ENCODE data around the gene ITGB7.

Gene ITGB7

GRCh38 chr12:53151039-53151438 is 56.0 kb downstream of the ITGB7 start:
- H3K27ac ChIP-seq (ENCODE audit: low read length): no peak overlapping the region

GRCh38 chr12:53147653-53148052 is 59.4 kb downstream of the ITGB7 start:
- H3K4me1 ChIP-seq (ENCODE audit: control insufficient read depth in 1 of 2, insufficient read depth in 2 of 2, low read length in 2 of 2): no peaks in the 10 kb centered on the region
- H3K9me3 ChIP-seq (ENCODE audit: control insufficient read depth in 1 of 2, low read length in 2 of 2): no peaks in the 10 kb centered on the region

More at GRCh38 chr12:53151039-53151438, 56.0 kb downstream of the ITGB7 start:
- no peaks in the 10 kb centered on the region for H3K9me3 ChIP-seq (ENCODE audit: control insufficient read depth in 1 of 2, low read length in 2 of 2)
- no peaks in the 10 kb centered on the region for H3K36me3 ChIP-seq (ENCODE audit: control insufficient read depth in 1 of 2, insufficient read depth in 2 of 2, low read length in 2 of 2)
- H3K4me3 ChIP-seq (ENCODE audit: low read depth in 1 of 2, low read length in 2 of 2): no peak overlapping the region
- no peaks in the 10 kb centered on the region for H3K4me1 ChIP-seq (ENCODE audit: control insufficient read depth in 1 of 2, insufficient read depth in 2 of 2, low read length in 2 of 2)
- H3K27me3 ChIP-seq (ENCODE audit: low read depth, low read length): no peaks in the 10 kb centered on the region

GRCh38 chr12:53147181-53147580 is 59.9 kb downstream of the ITGB7 start:
- Histone ChIP-seq H3K27ac (ENCODE audit: low read length) (no peak overlapping the region), H3K4me1 (ENCODE audit: control insufficient read depth in 1 of 2, insufficient read depth in 2 of 2, low read length in 2 of 2) (no peaks in the 10 kb centered on the region), H3K36me3 (ENCODE audit: control insufficient read depth in 1 of 2, insufficient read depth in 2 of 2, low read length in 2 of 2) (no peaks in the 10 kb centered on the region), H3K27me3 (ENCODE audit: low read depth, low read length) (no peaks in the 10 kb centered on the region), H3K9me3 (ENCODE audit: control insufficient read depth in 1 of 2, low read length in 2 of 2) (no peaks in the 10 kb centered on the region), H3K4me3 (ENCODE audit: low read depth in 1 of 2, low read length in 2 of 2) (no peak overlapping the region)

More at GRCh38 chr12:53147653-53148052, 59.4 kb downstream of the ITGB7 start:
- Histone ChIP-seq H3K4me3 (ENCODE audit: low read depth in 1 of 2, low read length in 2 of 2) (no peak overlapping the region), H3K27ac (ENCODE audit: low read length) (no peak overlapping the region), H3K36me3 (ENCODE audit: control insufficient read depth in 1 of 2, insufficient read depth in 2 of 2, low read length in 2 of 2) (no peaks in the 10 kb centered on the region), H3K27me3 (ENCODE audit: low read depth, low read length) (no peaks in the 10 kb centered on the region)

GRCh38 chr12:53145383-53146260 is 61.4 kb downstream of the ITGB7 start:
- Histone ChIP-seq H3K27ac (ENCODE audit: low read length) (no peak overlapping the region), H3K4me3 (ENCODE audit: low read depth in 1 of 2, low read length in 2 of 2) (no peak overlapping the region), H3K27me3 (ENCODE audit: low read depth, low read length) (no peaks in the 10 kb centered on the region), H3K4me1 (ENCODE audit: control insufficient read depth in 1 of 2, insufficient read depth in 2 of 2, low read length in 2 of 2) (no peaks in the 10 kb centered on the region), H3K36me3 (ENCODE audit: control insufficient read depth in 1 of 2, insufficient read depth in 2 of 2, low read length in 2 of 2) (no peaks in the 10 kb centered on the region), H3K9me3 (ENCODE audit: control insufficient read depth in 1 of 2, low read length in 2 of 2) (no peaks in the 10 kb centered on the region)

GRCh38 chr12:53143355-53143754 is 63.7 kb downstream of the ITGB7 start:
- Histone ChIP-seq H3K27ac (ENCODE audit: low read length) (no peak overlapping the region), H3K4me1 (ENCODE audit: control insufficient read depth in 1 of 2, insufficient read depth in 2 of 2, low read length in 2 of 2) (no peaks in the 10 kb centered on the region)

More at GRCh38 chr12:53143355-53143754, 63.7 kb downstream of the ITGB7 start:
- Histone ChIP-seq H3K9me3 (ENCODE audit: control insufficient read depth in 1 of 2, low read length in 2 of 2) (peaks cover 0 to 2% of the 10 kb centered on the region in 2 donors), H3K4me3 (ENCODE audit: low read depth in 1 of 2, low read length in 2 of 2) (no peak overlapping the region), H3K36me3 (ENCODE audit: control insufficient read depth in 1 of 2, insufficient read depth in 2 of 2, low read length in 2 of 2) (no peaks in the 10 kb centered on the region), H3K27me3 (ENCODE audit: low read depth, low read length) (no peaks in the 10 kb centered on the region)

All from muscle layer of duodenum (tissue), 2 donors.